Keratinocyte (primary cell): ENCODE measurements around the gene BTF3.

ENCODE experiments used
- EZH2 ChIP-seq: IDR thresholded peaks from one replicate; pipeline ENCODE4 v1.6.1; 2012; ENCODE audit warnings: inconsistent platforms, mild to moderate bottlenecking, low read length, moderate library complexity
- TF ChIP-seq, protein P1 (sequence below), 3 experiments: IDR thresholded peaks in 1 of 3; conservative IDR thresholded peaks in 1 of 3; optimal IDR thresholded peaks in 1 of 3; 2 replicates in 2 of 3; 3 replicates in 1 of 3; pipeline versions ENCODE3 to v1.5.1; 2011; ENCODE audit warnings: low read length in 3 of 3, mild to moderate bottlenecking in 3 of 3, moderate library complexity in 2 of 3, control low read depth in 1 of 3, inconsistent platforms in 1 of 3; ENCODE audit not compliant: insufficient read depth in 2 of 3; ENCODE audit errors: extremely low read depth in 1 of 3

DNA sequence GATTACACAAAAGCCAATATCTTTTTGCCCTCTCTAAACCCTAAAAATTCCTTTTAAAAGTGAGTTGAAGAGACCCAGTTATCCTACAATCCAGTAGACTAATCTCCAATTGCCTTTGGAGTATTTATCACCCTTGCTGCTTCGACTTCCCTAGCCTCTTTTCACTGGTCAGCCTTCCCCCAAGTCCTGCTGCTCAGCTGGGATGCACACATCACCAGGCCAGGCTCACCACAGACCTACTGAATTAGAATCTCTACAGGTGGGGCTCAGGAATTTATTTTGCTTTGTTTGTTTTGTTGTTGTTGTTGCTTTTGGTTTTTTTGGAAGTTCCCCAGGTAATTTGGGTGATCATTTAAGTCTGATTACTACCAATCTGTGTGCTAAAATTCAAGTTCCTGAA is 38.1 kb upstream of the BTF3 start:
- TF ChIP-seq EZH2 = no peak
- TF ChIP-seq, protein P1, sequence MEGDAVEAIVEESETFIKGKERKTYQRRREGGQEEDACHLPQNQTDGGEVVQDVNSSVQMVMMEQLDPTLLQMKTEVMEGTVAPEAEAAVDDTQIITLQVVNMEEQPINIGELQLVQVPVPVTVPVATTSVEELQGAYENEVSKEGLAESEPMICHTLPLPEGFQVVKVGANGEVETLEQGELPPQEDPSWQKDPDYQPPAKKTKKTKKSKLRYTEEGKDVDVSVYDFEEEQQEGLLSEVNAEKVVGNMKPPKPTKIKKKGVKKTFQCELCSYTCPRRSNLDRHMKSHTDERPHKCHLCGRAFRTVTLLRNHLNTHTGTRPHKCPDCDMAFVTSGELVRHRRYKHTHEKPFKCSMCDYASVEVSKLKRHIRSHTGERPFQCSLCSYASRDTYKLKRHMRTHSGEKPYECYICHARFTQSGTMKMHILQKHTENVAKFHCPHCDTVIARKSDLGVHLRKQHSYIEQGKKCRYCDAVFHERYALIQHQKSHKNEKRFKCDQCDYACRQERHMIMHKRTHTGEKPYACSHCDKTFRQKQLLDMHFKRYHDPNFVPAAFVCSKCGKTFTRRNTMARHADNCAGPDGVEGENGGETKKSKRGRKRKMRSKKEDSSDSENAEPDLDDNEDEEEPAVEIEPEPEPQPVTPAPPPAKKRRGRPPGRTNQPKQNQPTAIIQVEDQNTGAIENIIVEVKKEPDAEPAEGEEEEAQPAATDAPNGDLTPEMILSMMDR (optimal IDR thresholded peaks at IDR 0.05 in 1 of 3, IDR thresholded peaks at IDR 0.05 in 1 of 3, conservative IDR thresholded peaks at IDR 0.05 in 1 of 3; ENCODE audit: extremely low read depth in 1 of 3, insufficient read depth in 2 of 3, low read length in 3 of 3) = no peak
